Gastrocnemius medialis (tissue), 4 donors: Measurements from ENCODE around the gene SYDE2. TPM values are rescaled to one million over a fixed set of nuclear protein-coding genes. Genes with fewer than 3 reads are reported as not detected.

Experiments
- ATAC-seq, 2 donors: fragments of 150-250 bp; one replicate each; pipeline ENCODE4 v1.9.1; 2016
- DNase-seq, 2 donors: peaks; one replicate each; pipeline ENCODE4 v3.0.0-alpha.2; 2019
- H3K27ac ChIP-seq, 4 donors: fragments of 200-600 bp; sonication (generic); 1 replicate in 1 of 4; 2 replicates in 3 of 4; pipeline ENCODE4 v1.5.1; 2016 to 2018; ENCODE audit warnings: mild to moderate bottlenecking in 2 of 4, moderate library complexity in 1 of 4
- H3K27me3 ChIP-seq, 3 donors: fragments of 200-600 bp; sonication (generic) in 2 of 3; 1 replicate in 1 of 3; 2 replicates in 2 of 3; pipeline versions ENCODE4 v1.5.1 to v1.6.0; 2016 to 2019; ENCODE audit warnings: mild to moderate bottlenecking in 1 of 3, moderate library complexity in 1 of 3
- H3K36me3 ChIP-seq, 2 donors: fragments of 200-600 bp; sonication (generic) in 1 of 2; one replicate each; pipeline ENCODE4 v1.5.1; 2017 to 2018
- H3K4me1 ChIP-seq, 2 donors: fragments of 200-600 bp; sonication (generic) in 1 of 2; one replicate each; pipeline ENCODE4 v1.5.1; 2016 to 2017; ENCODE audit warnings: mild to moderate bottlenecking in 2 of 2
- H3K4me3 ChIP-seq, 4 donors: fragments of 200-600 bp; sonication (generic) in 3 of 4; 1 replicate in 1 of 4; 2 replicates in 3 of 4; pipeline ENCODE4 v1.5.1; 2016 to 2019; ENCODE audit warnings: mild to moderate bottlenecking in 2 of 4
- H3K9me3 ChIP-seq, 3 donors: fragments of 200-600 bp; sonication (generic) in 2 of 3; 1 replicate in 1 of 3; 2 replicates in 2 of 3; pipeline ENCODE4 v1.5.1; 2016 to 2019
- POLR2A ChIP-seq, 2 donors: fragments of 450-650 bp; IDR thresholded peaks; one replicate each; pipeline ENCODE4 v1.6.1; 2017; ENCODE audit warnings: antibody characterized with exemption in 2 of 2, mild to moderate bottlenecking in 2 of 2, moderate library complexity in 2 of 2
- in situ Hi-C, 4 donors: fragments of 200-750 bp; cut with MboI; loops; one replicate each; pipeline versions ENCODE4 v1.15.0 to v1.8.0; 2017; ENCODE audit warnings: low sequenced_read_pairs in 4 of 4
- intact Hi-C: fragments of 100-400 bp; cut with DNase I; formaldehyde crosslinking; loops from one replicate; pipeline ENCODE4 v1.15.1; 2023; ENCODE audit warnings: low total_unique reads
- total RNA-seq, 4 donors: library from RNA; depleted of rRNA; stranded (reverse); fragments of >200 nt; gene quantifications; one replicate each; pipeline versions ENCODE4 v1.1.0 to v1.2.3, GENCODE V29; 2016
- TF ChIP-seq, protein P1 (sequence below), 5 experiments: fragments of 450-650 bp in 3 of 5; fragments of 200-600 bp in 2 of 5; sonication (generic) in 2 of 5; IDR thresholded peaks in 4 of 5; conservative IDR thresholded peaks in 1 of 5; 1 replicate in 4 of 5; 2 replicates in 1 of 5; pipeline ENCODE4 v1.5.1; 2016 to 2019; ENCODE audit warnings: antibody characterized with exemption in 5 of 5, mild to moderate bottlenecking in 3 of 5, moderate library complexity in 3 of 5

SYDE2 gene
- total RNA-seq, 4 donors from 2014 or later: 3.8 to 7.2 (median 4.9) TPM

DNA sequence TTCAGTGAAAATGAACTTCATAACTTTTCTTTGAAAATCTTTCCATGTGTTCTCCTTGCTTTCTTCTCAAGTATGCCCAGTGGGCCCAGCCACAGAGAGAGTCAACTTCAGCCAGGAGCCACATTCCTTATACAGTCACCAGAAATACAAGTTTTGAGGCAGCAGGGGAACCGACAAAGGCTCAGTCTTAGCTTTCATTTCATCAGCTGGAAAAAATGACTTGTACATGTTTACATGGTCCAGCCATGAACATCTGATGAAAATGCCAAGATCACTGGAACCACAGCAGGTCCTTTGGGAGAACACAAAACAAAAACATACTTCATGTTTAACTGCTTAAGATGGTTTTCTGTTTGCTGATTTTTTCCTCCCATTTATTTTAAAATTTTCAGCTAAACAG, 72.5 kb downstream of the SYDE2 start:
- Histone ChIP-seq H3K27ac (no peak overlapping the region), H3K27me3 (no peaks in the 10 kb centered on the region), H3K4me1 (no peaks in the 10 kb centered on the region), H3K9me3 (no peaks in the 10 kb centered on the region), H3K36me3 (no peaks in the 10 kb centered on the region), H3K4me3 (no peak overlapping the region)
- in situ Hi-C loops: no loop called here
- intact Hi-C loops: no loop called here
- TF ChIP-seq POLR2A (IDR thresholded peaks at IDR 0.05): no peak
- TF ChIP-seq, protein P1, sequence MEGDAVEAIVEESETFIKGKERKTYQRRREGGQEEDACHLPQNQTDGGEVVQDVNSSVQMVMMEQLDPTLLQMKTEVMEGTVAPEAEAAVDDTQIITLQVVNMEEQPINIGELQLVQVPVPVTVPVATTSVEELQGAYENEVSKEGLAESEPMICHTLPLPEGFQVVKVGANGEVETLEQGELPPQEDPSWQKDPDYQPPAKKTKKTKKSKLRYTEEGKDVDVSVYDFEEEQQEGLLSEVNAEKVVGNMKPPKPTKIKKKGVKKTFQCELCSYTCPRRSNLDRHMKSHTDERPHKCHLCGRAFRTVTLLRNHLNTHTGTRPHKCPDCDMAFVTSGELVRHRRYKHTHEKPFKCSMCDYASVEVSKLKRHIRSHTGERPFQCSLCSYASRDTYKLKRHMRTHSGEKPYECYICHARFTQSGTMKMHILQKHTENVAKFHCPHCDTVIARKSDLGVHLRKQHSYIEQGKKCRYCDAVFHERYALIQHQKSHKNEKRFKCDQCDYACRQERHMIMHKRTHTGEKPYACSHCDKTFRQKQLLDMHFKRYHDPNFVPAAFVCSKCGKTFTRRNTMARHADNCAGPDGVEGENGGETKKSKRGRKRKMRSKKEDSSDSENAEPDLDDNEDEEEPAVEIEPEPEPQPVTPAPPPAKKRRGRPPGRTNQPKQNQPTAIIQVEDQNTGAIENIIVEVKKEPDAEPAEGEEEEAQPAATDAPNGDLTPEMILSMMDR (IDR thresholded peaks at IDR 0.05 in 4 of 5, conservative IDR thresholded peaks at IDR 0.05 in 1 of 5): no peak
- no peak for ATAC-seq
- DNase-seq: no peak

DNA sequence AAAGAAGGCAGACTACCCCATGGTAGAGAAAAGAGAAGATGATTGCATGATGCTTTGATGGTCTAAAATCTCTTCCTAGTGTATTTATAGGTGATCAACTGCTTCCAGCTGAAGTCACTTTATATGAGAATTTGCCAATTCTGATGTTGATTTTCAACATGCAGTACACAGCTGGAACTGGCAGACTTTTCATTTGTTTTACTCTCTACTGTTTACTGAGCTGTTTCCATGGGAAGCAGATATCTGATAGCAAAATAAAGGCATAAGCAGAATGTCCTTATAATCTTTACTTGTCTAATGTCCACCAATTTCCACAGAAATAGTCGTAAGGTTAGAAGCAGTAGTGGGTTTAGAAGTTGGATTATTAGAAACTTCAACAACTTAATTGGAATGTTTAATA, 74.9 kb downstream of the SYDE2 start:
- ATAC-seq: no peak
- Histone ChIP-seq H3K27me3 (no peaks in the 10 kb centered on the region), H3K4me1 (no peaks in the 10 kb centered on the region), H3K9me3 (no peaks in the 10 kb centered on the region), H3K36me3 (no peaks in the 10 kb centered on the region), H3K27ac (no peak overlapping the region), H3K4me3 (no peak overlapping the region)
- TF ChIP-seq, protein P1 (IDR thresholded peaks at IDR 0.05 in 4 of 5, conservative IDR thresholded peaks at IDR 0.05 in 1 of 5): no peak
- TF ChIP-seq POLR2A (IDR thresholded peaks at IDR 0.05): no peak
- intact Hi-C loops: no loop called here
- DNase-seq: no peak
- in situ Hi-C loops: no loop called here

DNA sequence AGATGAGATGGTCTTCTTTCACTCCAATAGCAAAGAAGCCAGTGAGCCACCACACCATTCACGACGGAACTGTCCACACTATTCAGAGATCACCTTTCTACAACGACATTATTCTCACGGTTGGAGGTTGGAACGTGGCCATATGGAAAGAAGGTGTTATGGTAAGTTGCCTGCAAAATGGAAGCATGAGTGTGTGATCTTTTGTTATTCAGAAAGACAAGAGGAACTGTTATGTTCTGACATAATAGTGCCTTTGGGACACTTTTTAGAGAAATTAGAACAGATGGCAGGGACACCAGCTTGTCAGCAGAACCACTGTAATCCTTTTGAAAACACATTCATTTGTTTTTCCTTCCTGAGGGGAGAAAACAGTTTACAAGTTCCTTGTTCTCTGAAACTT, 76.7 kb downstream of the SYDE2 start:
- in situ Hi-C loops: no loop called here
- ATAC-seq (no peak), DNase-seq (no peak)
- H3K27me3 ChIP-seq: no peaks in the 10 kb centered on the region
- H3K36me3 ChIP-seq: no peaks in the 10 kb centered on the region
- H3K4me1 ChIP-seq: no peaks in the 10 kb centered on the region
- intact Hi-C loops: no loop called here
- TF ChIP-seq POLR2A (IDR thresholded peaks at IDR 0.05): no peak
- TF ChIP-seq, protein P1 (IDR thresholded peaks at IDR 0.05 in 4 of 5, conservative IDR thresholded peaks at IDR 0.05 in 1 of 5): no peak
- H3K9me3 ChIP-seq: no peaks in the 10 kb centered on the region
- H3K4me3 ChIP-seq: no peak overlapping the region
- H3K27ac ChIP-seq: no peak overlapping the region

DNA sequence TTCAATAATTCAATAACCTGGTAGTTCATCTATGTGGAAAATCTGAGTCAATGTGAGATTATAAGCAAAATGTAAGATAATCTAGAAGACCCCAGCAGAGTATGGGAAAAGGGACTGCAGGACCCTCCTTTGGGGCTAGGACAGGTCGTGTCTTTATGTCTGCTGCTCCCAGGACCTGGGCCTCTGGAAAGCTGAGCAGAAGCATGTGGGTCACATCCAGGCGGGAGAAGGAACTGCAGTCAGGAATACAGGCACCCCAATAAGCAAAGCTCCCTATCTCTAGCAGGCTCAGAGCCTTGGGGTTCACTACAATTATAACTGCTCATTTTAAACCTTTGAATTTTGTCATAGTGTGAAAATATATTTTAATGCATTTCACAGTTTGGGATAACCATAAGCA, 78.6 kb downstream of the SYDE2 start:
- H3K4me1 ChIP-seq: no peaks in the 10 kb centered on the region
- no peak for DNase-seq
- H3K9me3 ChIP-seq: no peaks in the 10 kb centered on the region
- no peak overlapping the region for H3K27ac ChIP-seq
- intact Hi-C loops (no loop called here), in situ Hi-C loops (no loop called here)
- no peaks in the 10 kb centered on the region for H3K36me3 ChIP-seq
- H3K27me3 ChIP-seq: no peaks in the 10 kb centered on the region
- no peak overlapping the region for H3K4me3 ChIP-seq
- no peak for ATAC-seq
- no peak for TF ChIP-seq POLR2A (IDR thresholded peaks at IDR 0.05)

DNA sequence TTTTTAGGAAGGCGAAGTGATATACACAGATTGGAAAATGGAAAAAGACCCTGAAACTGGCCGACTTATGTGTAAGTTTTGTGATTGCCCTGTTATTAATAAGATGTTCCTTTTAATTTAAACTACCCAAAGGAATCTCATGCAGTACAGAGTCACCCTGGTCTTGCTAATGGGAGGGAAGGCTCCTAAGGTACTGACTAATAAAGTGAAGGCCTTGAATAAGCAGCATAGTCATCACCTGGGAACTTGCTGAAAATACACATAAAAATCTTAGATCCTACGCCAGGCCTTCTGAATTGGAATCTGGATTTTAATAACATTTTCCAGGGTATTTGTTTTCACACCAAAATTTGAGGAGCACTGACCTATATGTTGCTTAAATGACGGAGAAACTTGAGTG, 79.1 kb downstream of the SYDE2 start:
- DNase-seq (no peak), ATAC-seq (no peak)
- in situ Hi-C loops (no loop called here), intact Hi-C loops (no loop called here)
- H3K27ac ChIP-seq: no peak overlapping the region
- no peaks in the 10 kb centered on the region for H3K36me3 ChIP-seq
- H3K4me1 ChIP-seq: no peaks in the 10 kb centered on the region
- H3K4me3 ChIP-seq: no peak overlapping the region
- TF ChIP-seq, protein P1 (IDR thresholded peaks at IDR 0.05 in 4 of 5, conservative IDR thresholded peaks at IDR 0.05 in 1 of 5): no peak
- TF ChIP-seq POLR2A (IDR thresholded peaks at IDR 0.05): no peak
- H3K9me3 ChIP-seq: no peaks in the 10 kb centered on the region
- H3K27me3 ChIP-seq: no peaks in the 10 kb centered on the region
